Heart left ventricle (tissue), 13 donors: ENCODE data around the gene FRRS1.

Source experiments
- CTCF ChIP-seq, 12 donors: fragments of 200-600 bp; sonication (generic) in 4 of 12; IDR thresholded peaks; one replicate each; pipeline versions ENCODE4 v1.5.0 to v1.8.0; 2018 to 2022; ENCODE audit warnings: antibody characterized with exemption in 12 of 12, mild to moderate bottlenecking in 5 of 12
- POLR2A ChIP-seq, 2 donors: fragments of 450-650 bp; IDR thresholded peaks; one replicate each; pipeline ENCODE4 v1.6.1; 2017; ENCODE audit warnings: antibody characterized with exemption in 2 of 2, mild to moderate bottlenecking in 2 of 2, moderate library complexity in 2 of 2
- donor health status: ischemic (EF 13 %, LVEDD 7.1; RV severe dilation, severe dysfunction).
- donor health status: DM: no; HTN: yes; CAD: no.
- donor health status: DM: no; HTN: no; CAD: no.
- donor health status: ischemic (EF 25% LVEDD 6.9; RV normal size, moderate dysfunction).
- donor health status: ischemic (EF 25% LVEDD 5.7; RV mildly dilated, moderate dysfunction).
- donor health status: ischemic (EF 35%, LVEDD 5.7; RV mildly dilated, moderate dysfunction).
- donor health status: nonischemic (EF 11% LVEDD 7.7; RV severe dilation, severe dysfunction).
- donor health status: DM: yes; HTN: yes; CAD: no.
- donor health status: PGD.
- donor health status: ischemic (EF 29% LVEDD 5.4; RV normal size, mild dysfunction).
- donor health status: nonischemic (EF 23%, LVEDD 6.1; RV moderate dilation, normal function).

GRCh38 chr1:99754697-99755096 is 11.7 kb downstream of the FRRS1 start:
- TF ChIP-seq POLR2A (IDR thresholded peaks at IDR 0.05) (no peak), CTCF (IDR thresholded peaks at IDR 0.05) (no peak)
